Uterus (tissue), 2 donors: ENCODE measurements around the gene GPD1L.

ENCODE experiments used
- POLR2A ChIP-seq, 2 donors: fragments of 450-650 bp; IDR thresholded peaks; one replicate each; pipeline ENCODE4 v1.6.1; 2016; ENCODE audit warnings: antibody characterized with exemption in 2 of 2, mild to moderate bottlenecking in 1 of 2, moderate library complexity in 1 of 2
- TF ChIP-seq, protein P1 (sequence below), 4 experiments: fragments of 200-600 bp in 2 of 4; fragments of 450-650 bp in 2 of 4; sonication (generic) in 2 of 4; IDR thresholded peaks; one replicate each; pipeline ENCODE4 v1.5.1; 2016 to 2019; ENCODE audit warnings: antibody characterized with exemption in 4 of 4, mild to moderate bottlenecking in 2 of 4, moderate library complexity in 1 of 4

DNA sequence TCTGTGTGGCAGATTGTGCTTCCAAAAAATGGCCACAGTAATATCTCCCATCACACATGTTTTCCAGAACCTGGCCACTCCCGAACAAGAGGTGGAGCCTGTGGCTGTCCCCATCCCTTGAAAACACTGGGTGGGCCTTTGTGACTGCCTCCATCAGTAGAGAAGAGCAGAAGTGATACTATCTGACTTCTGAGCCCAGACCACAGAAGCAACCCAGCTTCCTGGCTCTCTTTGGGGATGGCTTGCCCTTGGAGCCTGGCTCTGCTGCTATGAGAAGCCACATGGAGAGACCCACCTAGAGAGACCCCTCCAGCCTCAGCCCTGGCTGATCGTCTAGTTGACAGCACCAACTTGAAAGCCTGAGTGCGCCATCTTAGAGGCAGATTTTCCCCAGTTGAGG, 92.3 kb downstream of the GPD1L start:
- TF ChIP-seq, protein P1, sequence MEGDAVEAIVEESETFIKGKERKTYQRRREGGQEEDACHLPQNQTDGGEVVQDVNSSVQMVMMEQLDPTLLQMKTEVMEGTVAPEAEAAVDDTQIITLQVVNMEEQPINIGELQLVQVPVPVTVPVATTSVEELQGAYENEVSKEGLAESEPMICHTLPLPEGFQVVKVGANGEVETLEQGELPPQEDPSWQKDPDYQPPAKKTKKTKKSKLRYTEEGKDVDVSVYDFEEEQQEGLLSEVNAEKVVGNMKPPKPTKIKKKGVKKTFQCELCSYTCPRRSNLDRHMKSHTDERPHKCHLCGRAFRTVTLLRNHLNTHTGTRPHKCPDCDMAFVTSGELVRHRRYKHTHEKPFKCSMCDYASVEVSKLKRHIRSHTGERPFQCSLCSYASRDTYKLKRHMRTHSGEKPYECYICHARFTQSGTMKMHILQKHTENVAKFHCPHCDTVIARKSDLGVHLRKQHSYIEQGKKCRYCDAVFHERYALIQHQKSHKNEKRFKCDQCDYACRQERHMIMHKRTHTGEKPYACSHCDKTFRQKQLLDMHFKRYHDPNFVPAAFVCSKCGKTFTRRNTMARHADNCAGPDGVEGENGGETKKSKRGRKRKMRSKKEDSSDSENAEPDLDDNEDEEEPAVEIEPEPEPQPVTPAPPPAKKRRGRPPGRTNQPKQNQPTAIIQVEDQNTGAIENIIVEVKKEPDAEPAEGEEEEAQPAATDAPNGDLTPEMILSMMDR (IDR thresholded peaks at IDR 0.05): no peak
- TF ChIP-seq POLR2A (IDR thresholded peaks at IDR 0.05): no peak
